NCI-H526 (cell line): ENCODE results near the gene UBN2.
"Not testable (repeated sequence)": the region's sequence is repeated elsewhere in the genome, so short reads cannot be mapped to it uniquely, and the experiment has no call there.

Experiments used
- DNase-seq, 2 experiments: peaks; one replicate each; lab custom pipeline; 2025; lab: John Stamatoyannopoulos, UW

Gene UBN2

GRCh38 chr7:139230774-139231512 is at the start of gene UBN2:
Gene UBN2, plus strand, starts transcription at chr7:139231237. Its CDS starts 248 bp downstream, at chr7:139231485.
- DNase-seq: peak; percentile 96 to 99

DNA sequence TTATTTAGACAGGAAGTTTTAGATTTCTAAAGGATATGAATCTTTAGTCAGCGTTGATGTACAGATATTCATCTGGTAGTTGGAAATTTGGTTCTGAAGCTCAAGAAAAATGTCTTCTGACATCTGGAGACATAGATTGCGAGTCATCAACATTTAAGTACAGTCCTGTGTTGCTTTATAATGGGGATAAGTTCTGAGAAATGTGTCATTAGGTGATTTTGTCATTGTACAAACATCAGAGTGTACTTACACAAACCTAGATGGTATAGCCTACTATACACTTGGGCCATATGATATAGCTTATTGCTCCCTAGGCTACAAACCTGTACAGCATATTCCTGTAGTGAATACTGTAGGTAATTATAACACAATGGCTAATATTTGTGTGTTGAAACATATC is 49.6 kb upstream of the UBN2 start:
- DNase-seq: no peak

DNA sequence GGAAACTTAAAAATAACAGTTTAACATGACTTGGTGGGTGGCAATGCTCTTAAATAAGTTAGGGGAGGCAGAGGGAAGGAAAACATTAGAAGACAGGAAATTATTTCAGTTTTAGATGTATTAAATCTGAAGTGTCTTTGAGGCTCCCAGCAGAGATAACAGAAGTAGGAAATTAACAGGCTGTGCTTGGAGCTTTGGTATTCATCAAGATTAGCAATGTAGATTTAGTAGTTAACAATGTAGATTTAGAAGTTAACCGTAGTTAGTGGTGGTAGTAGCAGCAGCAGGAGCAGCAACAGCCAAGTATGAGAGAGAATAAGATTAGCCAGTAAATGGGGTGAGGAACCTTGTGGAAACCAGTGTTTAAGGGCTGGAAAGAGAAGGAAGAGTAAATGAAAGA is 48.7 kb upstream of the UBN2 start:
- no peak for DNase-seq

GRCh38 chr7:139183251-139183650 is 47.8 kb upstream of the UBN2 start:
- no peak for DNase-seq

DNA sequence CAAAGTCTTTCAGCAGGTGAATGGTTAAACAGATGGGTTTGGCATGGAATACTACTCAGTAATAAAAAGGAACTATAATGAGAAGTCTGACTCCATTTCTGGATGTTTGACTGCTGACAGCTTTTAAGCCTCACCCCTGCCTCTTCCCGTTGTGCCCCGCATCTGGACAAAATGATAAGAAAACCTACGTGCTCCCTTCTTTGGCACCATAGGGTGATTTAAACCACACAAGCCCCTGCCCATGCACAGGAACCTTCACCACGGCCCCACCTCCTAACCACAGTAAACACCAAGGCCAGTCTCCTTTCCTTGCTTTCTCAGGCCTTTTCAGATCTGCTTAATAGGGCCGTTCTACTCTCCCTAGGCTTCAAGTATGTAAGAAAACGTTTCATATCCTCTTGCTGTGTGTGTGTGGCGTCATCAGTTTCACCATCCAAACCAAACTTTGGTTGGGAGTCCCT is 47.1 kb upstream of the UBN2 start:
- no peak for DNase-seq

DNA sequence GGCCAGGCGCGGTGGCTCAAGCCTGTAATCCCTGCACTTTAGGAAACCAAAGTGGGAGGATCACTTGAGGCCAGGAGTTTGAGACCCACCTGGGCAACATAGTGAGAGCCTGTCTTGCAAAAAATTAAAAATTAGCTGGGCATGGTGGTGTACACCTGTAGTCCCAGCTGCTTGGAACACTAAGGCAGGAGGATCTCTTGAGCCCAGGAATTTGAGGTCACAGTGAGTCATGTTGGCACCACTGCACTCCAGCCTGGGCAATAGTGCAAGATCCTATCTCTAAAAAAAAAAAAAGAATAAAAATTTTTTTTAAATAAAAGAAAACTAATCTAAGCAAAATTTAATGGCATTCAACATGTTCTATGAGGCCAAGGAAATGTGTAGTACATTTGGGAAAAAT is 44.9 kb upstream of the UBN2 start:
- no peak for DNase-seq

GRCh38 chr7:139189357-139189756 is 41.7 kb upstream of the UBN2 start:
- no peak for DNase-seq

- DNase-seq: no peak
These were observed 38.9 kb upstream of the UBN2 start for GRCh38 chr7:139192014-139192706.

DNA sequence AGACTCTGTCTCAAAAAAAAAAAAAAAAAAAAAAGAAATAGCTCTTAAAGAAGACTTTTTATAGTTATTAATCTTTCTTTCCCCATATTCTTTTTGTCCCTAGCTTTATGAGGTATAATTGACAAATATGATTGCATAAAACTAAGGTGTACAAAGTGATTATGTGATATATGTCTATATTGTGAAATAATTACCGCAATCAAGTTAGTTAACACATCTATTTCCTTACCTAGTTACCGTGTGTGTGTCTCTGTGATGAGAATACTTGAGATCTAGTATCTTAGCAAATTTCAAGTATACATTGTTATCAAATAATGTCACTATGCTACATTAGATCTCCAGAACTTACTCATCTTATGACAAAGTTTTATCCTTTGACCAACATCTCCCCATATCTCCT is 30.7 kb upstream of the UBN2 start:
- no peak for DNase-seq

GRCh38 chr7:139203992-139204391 is 27.0 kb upstream of the UBN2 start:
- no peak for DNase-seq

GRCh38 chr7:139205843-139206242 is 25.2 kb upstream of the UBN2 start:
- no peak for DNase-seq

- no peak for DNase-seq
These were observed 18.9 kb upstream of the UBN2 start for GRCh38 chr7:139212133-139212532.

GRCh38 chr7:139213489-139213888 is 17.5 kb upstream of the UBN2 start:
- DNase-seq: not testable (repeated sequence)

GRCh38 chr7:139218173-139218572 is 12.9 kb upstream of the UBN2 start:
- DNase-seq: peak in 1 of 2 experiments; percentile 24

GRCh38 chr7:139224219-139224618 is 6.8 kb upstream of the UBN2 start:
- DNase-seq: no peak

DNA sequence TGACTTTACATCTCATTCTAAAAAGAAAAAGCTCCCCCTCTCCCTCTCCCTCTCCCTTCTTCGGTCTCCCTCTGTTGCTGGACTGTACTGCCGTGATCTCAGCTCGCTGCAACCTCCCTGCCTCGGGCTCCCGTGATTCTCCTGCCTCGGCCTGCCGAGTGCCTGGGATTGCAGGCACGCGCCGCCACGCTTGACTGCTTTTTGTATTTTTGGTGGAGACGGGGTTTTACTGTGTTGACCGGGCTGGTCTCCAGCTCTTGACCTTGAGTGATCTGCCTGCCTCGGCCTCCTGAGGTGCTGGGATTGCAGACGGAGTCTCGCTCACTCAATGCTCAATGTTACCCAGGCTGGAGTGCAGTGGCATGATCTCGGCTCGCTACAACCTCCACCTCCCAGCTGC is 6.2 kb upstream of the UBN2 start:
- DNase-seq: not testable (repeated sequence)

DNA sequence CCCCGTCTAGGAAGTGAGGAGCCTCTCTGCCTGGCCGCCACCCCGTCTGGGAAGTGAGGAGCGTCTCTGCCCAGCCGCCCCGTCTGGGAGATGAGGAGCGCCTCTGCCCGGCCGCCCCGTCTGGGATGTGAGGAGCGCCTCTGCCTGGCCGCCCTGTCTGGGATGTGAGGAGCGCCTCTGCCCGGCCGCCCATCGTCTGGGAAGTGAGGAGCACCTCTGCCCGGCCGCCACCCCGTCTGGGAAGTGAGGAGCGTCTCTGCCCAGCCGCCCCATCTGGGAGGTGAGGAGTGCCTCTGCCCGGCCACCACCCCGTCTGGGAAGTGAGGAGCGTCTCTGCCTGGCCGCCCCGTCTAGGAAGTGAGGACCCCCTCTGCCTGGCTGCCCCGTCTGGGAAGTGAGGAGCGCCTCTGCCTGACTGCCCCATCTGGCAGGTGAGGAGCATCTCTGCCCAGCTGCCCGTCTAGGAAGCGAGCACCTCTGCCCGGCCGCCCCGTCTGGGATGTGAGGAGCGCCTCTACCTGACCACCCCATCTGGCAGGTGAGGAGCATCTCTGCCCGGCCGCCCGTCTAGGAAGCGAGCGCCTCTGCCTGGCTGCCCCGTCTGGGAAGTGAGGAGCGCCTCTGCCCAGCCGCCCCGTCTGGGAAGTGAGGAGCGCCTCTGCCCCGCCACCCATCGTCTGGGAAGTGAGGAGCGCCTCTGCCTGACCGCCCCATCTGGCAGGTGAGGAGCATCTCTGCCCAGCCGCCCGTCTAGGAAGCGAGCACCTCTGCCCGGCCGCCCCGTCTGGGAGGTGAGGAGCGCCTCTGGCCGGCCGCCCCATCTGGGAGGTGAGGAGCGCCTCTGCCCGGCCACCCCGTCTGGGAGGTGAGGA is 5.5 kb upstream of the UBN2 start:
- not testable (repeated sequence) for DNase-seq

DNA sequence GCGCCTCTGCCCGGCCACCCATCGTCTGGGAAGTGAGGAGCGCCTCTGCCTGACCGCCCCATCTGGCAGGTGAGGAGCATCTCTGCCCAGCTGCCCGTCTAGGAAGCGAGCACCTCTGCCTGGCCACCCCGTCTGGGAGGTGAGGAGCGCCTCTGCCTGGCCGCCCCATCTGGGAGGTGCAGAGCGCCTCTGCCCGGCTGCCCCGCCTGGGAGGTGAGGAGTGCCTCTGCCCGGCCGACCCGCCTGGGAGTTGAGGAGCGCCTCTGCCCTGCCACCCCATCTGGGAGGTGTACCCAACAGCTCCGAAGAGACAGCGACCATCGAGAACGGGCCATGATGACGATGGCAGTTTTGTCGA is 4.9 kb upstream of the UBN2 start:
- DNase-seq: not testable (repeated sequence)

DNA sequence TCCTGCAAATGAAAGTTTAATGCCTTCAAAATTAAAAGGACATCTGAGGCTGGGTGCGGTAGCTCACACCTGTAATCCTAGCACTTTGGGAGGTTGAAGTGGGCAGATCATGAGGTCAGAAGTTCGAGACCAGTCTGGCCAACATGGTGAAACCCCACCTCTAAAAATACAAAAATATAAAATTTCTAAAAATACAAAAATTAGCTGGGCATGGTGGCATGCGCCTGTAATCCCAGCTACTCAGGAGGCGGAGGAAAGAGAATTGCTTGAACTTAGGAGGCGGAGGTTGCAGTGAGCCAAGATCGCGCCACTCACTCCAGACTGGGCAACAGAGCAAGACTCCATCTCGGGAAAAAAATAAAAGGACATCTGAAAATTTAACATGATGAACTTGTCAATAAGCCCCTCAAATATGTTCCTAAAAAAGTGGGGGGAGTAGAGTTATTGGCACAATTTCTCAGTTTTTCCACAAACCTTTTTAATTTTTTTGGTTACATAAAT is 4.0 kb upstream of the UBN2 start:
- not testable (repeated sequence) for DNase-seq

DNA sequence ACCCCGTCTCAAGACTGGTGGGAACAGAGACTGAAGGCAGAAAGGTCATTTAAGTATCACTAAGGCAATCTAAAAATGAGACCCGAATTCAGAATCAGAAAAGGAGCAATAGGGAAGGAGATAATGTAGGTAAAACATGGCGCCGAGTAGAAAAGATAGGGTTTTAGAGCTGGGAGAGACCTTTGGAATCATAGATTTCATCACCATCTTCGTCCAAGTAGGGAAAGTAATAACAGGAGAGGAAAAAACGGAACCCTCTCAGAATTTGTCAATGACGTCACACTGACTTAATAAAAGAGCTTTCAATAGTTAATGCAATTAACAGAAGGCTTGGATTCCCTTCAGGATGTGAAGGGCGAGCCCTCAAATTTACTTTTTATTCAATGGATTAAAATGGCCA is 1.0 kb upstream of the UBN2 start:
- DNase-seq: no peak

DNA sequence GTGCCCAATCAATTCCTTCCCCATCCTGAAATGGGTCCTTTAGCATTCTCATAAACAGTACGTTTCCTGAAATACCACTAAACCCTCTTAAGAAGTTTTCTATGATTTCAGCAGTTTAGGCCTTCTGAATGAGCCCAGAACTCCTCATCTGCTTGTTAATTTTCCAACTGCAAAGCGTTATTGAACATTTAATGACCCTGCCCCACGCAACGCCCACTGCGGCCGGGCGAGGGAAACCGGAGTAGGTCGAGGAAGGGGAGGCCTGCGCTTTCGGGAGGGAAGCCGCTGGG is 608 bp upstream of the UBN2 start:
- DNase-seq: no peak

GRCh38 chr7:139231513-139232376 is 708 bp downstream of the UBN2 start:
- DNase-seq: peak; percentile 22 to 77
